Mesodermal cell (in vitro differentiated cells): ENCODE data around the gene RALA.
"Not testable (repeated sequence)": the region's sequence is repeated elsewhere in the genome, so short reads cannot be mapped to it uniquely, and the experiment has no call there.

Experiments
- H3K27ac ChIP-seq: 2 replicates; pipeline ENCODE4 v1.7.0; 2013; ENCODE audit warnings: mild to moderate bottlenecking, low read depth, low read length, moderate library complexity; ENCODE audit not compliant: severe bottlenecking
- H3K36me3 ChIP-seq: 2 replicates; pipeline ENCODE4 v1.7.1; 2013; ENCODE audit warnings: mild to moderate bottlenecking, low read length, moderate library complexity; ENCODE audit not compliant: control insufficient read depth, insufficient read depth
- H3K4me1 ChIP-seq: one replicate; pipeline ENCODE4 v1.7.1; 2013; ENCODE audit warnings: mild to moderate bottlenecking, low read length; ENCODE audit not compliant: insufficient read depth, control insufficient read depth, poor library complexity, severe bottlenecking
- H3K4me3 ChIP-seq: 2 replicates; pipeline ENCODE4 v1.7.0; 2013; ENCODE audit warnings: low read length, control low read depth, mild to moderate bottlenecking; ENCODE audit not compliant: insufficient read depth, poor library complexity, severe bottlenecking; ENCODE audit errors: extremely low read depth
- H3K9me3 ChIP-seq: 2 replicates; pipeline ENCODE4 v1.7.1; 2013; ENCODE audit warnings: mild to moderate bottlenecking, low read length, moderate library complexity; ENCODE audit not compliant: control insufficient read depth
- WGBS, 2 experiments: methylation state at CpG; one replicate each; pipeline ENCODE4 v1.1.5; 2013; ENCODE audit warnings: missing lambda C conversion rate in 2 of 2; ENCODE audit not compliant: insufficient coverage in 2 of 2; 5-methylcytosine and 5-hydroxymethylcytosine counted together

RALA gene

GRCh38 chr7:39686261-39686924 is 63.0 kb downstream of the RALA start:
- Histone ChIP-seq H3K4me3 (no peak overlapping the region), H3K36me3 (peaks cover 40% of the 10 kb centered on the region), H3K4me1 (peaks cover 11% of the 10 kb centered on the region), H3K9me3 (no peaks in the 10 kb centered on the region), H3K27ac (no peak overlapping the region)
- WGBS, 2 experiments, result 97 to 100% methylated on average over 1 to 3 of the region's 3 CpGs

GRCh38 chr7:39688611-39689480 is 65.5 kb downstream of the RALA start:
- H3K36me3 ChIP-seq, result peaks cover 58% of the 10 kb centered on the region
- WGBS, 2 experiments, result 84 to 100% methylated on average over 2 to 5 of the region's 9 CpGs
- H3K27ac ChIP-seq, result no peak overlapping the region
- no peaks in the 10 kb centered on the region for H3K9me3 ChIP-seq
- no peaks in the 10 kb centered on the region for H3K4me1 ChIP-seq
- no peak overlapping the region for H3K4me3 ChIP-seq

- H3K9me3 ChIP-seq, result no peaks in the 10 kb centered on the region
- no peak overlapping the region for H3K27ac ChIP-seq
- peaks cover 80% of the 10 kb centered on the region for H3K36me3 ChIP-seq
- WGBS, 2 experiments, result 100% methylated on average over 1 of the region's 2 CpGs; no CpG with 5 or more reads in 1 of the 2 experiments
- H3K4me1 ChIP-seq, result no peaks in the 10 kb centered on the region
- no peak overlapping the region for H3K4me3 ChIP-seq
These were observed 68.4 kb downstream of the RALA start for GRCh38 chr7:39691821-39692220.

GRCh38 chr7:39693086-39693485 is 69.7 kb downstream of the RALA start:
- WGBS, 2 experiments, result 92 to 100% methylated on average over 1 to 2 of the region's 4 CpGs
- not testable (repeated sequence) for H3K27ac ChIP-seq, H3K4me1 ChIP-seq, H3K9me3 ChIP-seq, H3K4me3 ChIP-seq
- peaks cover 84% of the 10 kb centered on the region for H3K36me3 ChIP-seq

GRCh38 chr7:39693812-39694211 is 70.4 kb downstream of the RALA start:
- Histone ChIP-seq H3K4me3 (no peak overlapping the region), H3K4me1 (no peaks in the 10 kb centered on the region), H3K27ac (no peak overlapping the region), H3K9me3 (no peaks in the 10 kb centered on the region), H3K36me3 (peaks cover 84% of the 10 kb centered on the region)
- WGBS, 2 experiments, result no CpG with 5 or more reads among the region's 2 CpGs

GRCh38 chr7:39695852-39696586 is 72.6 kb downstream of the RALA start:
- 100% methylated on average over 2 of the region's 3 CpGs for WGBS, 2 experiments
- Histone ChIP-seq H3K4me3 (no peak overlapping the region), H3K9me3 (no peaks in the 10 kb centered on the region), H3K36me3 (peaks cover 89% of the 10 kb centered on the region), H3K4me1 (no peaks in the 10 kb centered on the region), H3K27ac (no peak overlapping the region)

GRCh38 chr7:39696631-39697030 is 73.3 kb downstream of the RALA start:
- no peak overlapping the region for H3K4me3 ChIP-seq
- peaks cover 89% of the 10 kb centered on the region for H3K36me3 ChIP-seq
- no peak overlapping the region for H3K27ac ChIP-seq
- H3K4me1 ChIP-seq, result no peaks in the 10 kb centered on the region
- WGBS, 2 experiments, result 98 to 100% methylated on average over 2 to 3 of the region's 3 CpGs
- H3K9me3 ChIP-seq, result no peaks in the 10 kb centered on the region

GRCh38 chr7:39697483-39697882 is 74.1 kb downstream of the RALA start:
- no peak overlapping the region for H3K4me3 ChIP-seq
- H3K4me1 ChIP-seq, result no peaks in the 10 kb centered on the region
- H3K9me3 ChIP-seq, result no peaks in the 10 kb centered on the region
- H3K27ac ChIP-seq, result no peak overlapping the region
- peaks cover 84% of the 10 kb centered on the region for H3K36me3 ChIP-seq
- 100% methylated on average over 1 of the region's 1 CpG for WGBS, 2 experiments

- Histone ChIP-seq H3K4me3 (no peak overlapping the region), H3K27ac (no peak overlapping the region), H3K4me1 (no peaks in the 10 kb centered on the region), H3K36me3 (peaks cover 77% of the 10 kb centered on the region), H3K9me3 (no peaks in the 10 kb centered on the region)
- 100% methylated on average over 1 of the region's 2 CpGs for WGBS, 2 experiments
These were observed 76.8 kb downstream of the RALA start for GRCh38 chr7:39700165-39700564.

- 89 to 97% methylated on average over 5 to 6 of the region's 8 CpGs for WGBS, 2 experiments
- no peaks in the 10 kb centered on the region for H3K9me3 ChIP-seq
- peaks cover 74% of the 10 kb centered on the region for H3K36me3 ChIP-seq
- no peak overlapping the region for H3K4me3 ChIP-seq
- no peak overlapping the region for H3K27ac ChIP-seq
- no peaks in the 10 kb centered on the region for H3K4me1 ChIP-seq
These were observed 77.6 kb downstream of the RALA start for GRCh38 chr7:39700932-39701331.
